HG03139 (cell line): Measurements from ENCODE around the gene CREBZF.

Experiments used
- ATAC-seq: cut with Tn5 transposase; IDR thresholded peaks from one replicate; pipeline ENCODE4 v1.9.1; 2021; ENCODE audit not compliant: unreplicated experiment

Gene CREBZF

GRCh38 chr11:85664615-85665481 is at the start of gene CREBZF:
TSS of gene CREBZF (minus strand) at chr11:85665129. CDS start at chr11:85664875, 254 bp downstream.
- peak; percentile 90 for ATAC-seq

GRCh38 chr11:85712953-85713352 is 48.0 kb upstream of the CREBZF start:
- ATAC-seq = no peak

DNA sequence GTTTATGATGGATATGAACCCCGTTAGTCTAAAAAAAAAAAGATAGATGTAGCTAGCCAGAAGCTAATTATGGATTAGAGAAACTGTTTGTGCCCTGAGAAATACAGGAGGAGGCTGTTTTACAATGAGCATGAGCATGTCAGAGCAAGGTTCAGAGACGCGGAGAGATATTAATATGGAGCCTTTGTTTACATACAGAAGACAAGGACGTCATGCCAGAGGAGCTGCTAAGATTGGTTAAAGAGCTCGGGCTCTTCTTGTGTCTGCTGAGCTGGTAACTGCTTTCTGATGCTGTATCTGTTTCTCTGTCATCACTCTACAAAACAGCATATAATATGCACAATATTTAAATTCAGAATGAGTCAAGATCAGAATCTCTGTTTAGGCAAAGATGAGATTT is 46.0 kb upstream of the CREBZF start:
- ATAC-seq = no peak

DNA sequence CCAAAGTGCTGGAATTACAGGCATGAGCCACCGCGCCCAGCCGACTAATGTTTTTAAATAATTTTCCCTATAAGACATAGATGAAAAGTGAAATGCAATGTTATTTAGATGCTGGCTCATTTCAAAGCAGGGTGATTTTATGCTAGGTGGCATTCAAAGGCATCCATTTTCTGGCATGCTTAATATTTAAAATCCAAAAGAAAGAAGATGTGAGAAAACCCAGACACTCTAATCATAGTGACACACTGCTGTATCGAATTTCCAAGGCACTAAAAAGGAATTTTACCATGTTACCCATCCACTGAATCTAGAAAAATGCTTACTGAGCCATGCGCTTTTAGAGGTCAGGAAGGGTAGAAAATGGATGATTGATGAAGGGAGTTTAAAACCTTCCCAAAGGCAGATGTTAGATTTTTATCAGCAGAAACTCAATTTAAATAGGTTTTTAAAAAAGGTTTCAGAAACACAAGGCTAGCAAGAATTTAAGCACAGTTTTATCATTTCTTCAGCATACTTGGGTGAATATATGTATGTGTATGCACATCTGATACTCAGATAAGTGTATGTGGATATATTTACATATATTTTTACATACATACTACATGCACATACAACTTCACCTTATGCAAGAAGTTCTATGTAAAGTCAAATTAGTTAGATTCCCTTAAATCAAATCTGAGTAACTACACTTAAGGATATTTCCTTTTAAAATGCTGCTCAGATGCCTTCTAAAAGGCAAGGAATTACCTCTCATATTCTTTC is 45.2 kb upstream of the CREBZF start:
- ATAC-seq = no peak

DNA sequence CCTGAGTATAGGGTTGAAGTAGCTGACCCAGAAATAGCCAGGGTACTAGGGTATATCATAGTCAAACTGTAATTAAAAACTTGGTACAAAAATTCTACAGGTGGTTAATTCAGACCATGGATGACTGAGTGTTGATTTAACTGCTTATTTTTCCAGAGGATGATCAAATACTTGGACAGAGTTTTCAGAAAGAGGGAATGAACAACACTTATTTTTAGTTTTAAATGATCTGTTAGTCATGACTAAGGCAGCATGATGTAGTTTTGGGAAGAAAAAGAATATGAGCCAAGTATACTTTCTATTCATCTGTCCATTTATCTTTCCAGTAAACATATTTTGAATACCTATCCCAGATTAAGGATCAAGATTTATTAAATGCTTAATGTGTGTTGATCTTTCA is 40.9 kb upstream of the CREBZF start:
- no peak for ATAC-seq

- ATAC-seq = no peak
Measured at GRCh38 chr11:85704967-85705366, 40.0 kb upstream of the CREBZF start.

- ATAC-seq = peak; percentile 78
Measured at GRCh38 chr11:85699957-85700741, 35.2 kb upstream of the CREBZF start.

GRCh38 chr11:85698195-85698594 is 33.3 kb upstream of the CREBZF start:
- no peak for ATAC-seq

DNA sequence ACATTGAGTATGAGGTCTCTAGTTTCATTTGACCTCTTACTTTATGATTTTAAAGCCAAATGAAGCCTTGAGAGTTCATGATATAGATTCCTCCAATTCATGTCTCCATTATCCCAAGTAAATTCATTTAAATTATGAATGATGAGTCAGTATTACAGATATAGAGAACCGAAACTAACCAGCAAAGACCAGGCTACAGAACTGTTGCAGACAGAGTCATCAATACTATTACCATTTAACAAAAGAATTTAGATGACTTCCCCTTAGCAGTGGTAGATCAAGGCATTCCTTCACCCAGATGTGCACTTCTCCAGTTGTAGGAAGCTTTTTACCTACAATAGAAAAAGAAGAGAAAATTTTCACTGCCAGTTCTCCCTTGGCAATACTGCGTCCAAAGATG is 32.8 kb upstream of the CREBZF start:
- no peak for ATAC-seq

- ATAC-seq = no peak
Measured at GRCh38 chr11:85695546-85695945, 30.6 kb upstream of the CREBZF start.

DNA sequence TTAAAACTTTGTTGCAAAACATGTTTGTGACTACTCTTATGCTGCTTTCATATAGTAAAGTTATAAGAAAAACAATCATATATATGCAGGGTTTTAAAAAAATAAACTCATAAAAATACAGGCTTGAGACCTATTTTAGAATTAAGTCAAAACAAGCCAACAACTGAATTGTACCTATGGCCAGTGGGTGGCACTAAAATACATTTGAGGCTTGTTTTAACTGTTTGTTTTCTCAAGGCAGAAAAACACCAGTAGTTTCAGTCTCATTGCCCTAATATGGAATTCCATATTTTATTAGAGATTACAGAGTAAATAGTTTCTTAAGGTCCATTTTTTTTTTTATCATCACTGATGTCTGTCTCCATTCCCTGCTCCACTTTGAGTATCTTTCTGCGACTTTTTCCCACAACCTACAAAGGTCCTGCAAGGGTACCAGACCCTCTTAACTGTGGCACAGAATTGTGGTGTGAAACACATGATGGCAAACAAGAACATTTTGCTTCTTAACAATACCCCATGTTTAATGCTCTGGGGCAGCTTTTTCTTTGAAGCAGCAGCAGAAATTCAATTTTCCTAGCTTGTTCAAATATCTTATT is 29.6 kb upstream of the CREBZF start:
- ATAC-seq = peak; percentile 48

- no peak for ATAC-seq
Measured at GRCh38 chr11:85685820-85686459, 21.0 kb upstream of the CREBZF start, which contains the start of gene CCDC89. TSS of gene CCDC89 (minus strand) at chr11:85686195. CDS start at chr11:85686130, 65 bp downstream.

- ATAC-seq = no peak
Measured at GRCh38 chr11:85685125-85685819, 20.3 kb upstream of the CREBZF start.

DNA sequence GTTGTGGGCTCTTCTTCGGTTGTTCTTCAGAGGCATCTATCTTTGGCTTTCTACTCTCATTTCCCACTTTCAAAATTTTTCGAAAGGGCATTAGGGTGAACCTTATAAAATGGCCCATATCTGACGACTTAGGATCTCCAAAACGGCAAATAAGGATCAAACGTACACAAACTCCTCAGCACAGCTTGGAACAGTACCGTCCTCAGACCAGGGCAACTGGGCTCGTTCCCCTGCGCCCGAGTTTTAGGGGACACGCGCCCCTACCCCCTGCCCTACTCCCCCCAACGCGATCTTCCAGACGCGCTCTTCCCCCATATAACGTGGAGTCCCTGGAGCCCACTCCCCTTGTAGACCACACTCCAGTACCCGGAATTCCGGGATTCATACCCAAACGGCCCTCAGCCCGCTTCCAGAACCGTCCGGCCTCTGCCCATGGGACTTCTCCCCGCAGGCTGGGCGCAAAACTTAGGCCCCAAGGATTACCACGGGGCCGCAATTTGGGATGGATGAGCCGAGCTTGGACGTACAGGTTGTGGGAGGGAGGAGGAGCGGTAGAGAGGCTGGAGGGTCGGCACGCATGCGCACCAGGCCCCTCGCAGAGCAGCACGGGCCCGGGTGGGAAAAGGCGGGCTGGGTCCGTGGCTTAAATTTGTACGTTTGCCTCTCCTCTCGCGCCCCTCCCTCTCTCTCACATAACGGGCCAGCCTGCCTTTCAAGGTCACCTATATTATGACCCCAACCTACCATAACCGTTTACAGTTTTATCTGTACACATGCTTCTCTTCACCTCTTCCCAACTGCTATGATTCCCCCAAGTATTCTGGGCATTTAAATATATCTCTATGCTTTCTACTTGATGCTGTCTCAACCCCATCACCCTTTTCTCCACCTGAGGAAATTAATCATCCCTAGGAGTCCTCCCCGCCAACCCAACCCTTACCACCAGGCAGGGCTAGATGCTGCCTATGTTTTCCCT is 17.7 kb upstream of the CREBZF start:
- peak; percentile 85 for ATAC-seq

- no peak for ATAC-seq
Measured at GRCh38 chr11:85680897-85681296, 16.0 kb upstream of the CREBZF start.

- no peak for ATAC-seq
Measured at GRCh38 chr11:85679576-85679975, 14.6 kb upstream of the CREBZF start.

DNA sequence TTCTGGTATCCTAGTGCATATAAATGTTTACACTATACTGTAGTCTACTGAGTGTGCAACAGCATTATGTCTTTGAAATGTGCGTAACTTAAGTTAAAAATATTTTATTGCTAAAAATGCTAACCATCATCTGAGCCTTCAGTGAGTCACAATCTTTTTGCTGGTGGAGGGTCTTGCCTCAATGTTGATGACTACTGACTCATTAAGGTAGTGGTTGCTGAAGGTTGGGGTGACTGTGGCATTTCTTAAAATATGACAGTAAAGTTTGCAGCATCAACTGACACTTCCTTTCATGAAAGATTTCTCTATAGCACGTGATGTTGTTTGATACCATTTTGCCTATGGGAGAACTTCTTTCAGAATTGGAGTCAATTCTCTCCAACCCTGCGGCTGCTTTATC is 8.5 kb upstream of the CREBZF start:
- ATAC-seq = no peak

DNA sequence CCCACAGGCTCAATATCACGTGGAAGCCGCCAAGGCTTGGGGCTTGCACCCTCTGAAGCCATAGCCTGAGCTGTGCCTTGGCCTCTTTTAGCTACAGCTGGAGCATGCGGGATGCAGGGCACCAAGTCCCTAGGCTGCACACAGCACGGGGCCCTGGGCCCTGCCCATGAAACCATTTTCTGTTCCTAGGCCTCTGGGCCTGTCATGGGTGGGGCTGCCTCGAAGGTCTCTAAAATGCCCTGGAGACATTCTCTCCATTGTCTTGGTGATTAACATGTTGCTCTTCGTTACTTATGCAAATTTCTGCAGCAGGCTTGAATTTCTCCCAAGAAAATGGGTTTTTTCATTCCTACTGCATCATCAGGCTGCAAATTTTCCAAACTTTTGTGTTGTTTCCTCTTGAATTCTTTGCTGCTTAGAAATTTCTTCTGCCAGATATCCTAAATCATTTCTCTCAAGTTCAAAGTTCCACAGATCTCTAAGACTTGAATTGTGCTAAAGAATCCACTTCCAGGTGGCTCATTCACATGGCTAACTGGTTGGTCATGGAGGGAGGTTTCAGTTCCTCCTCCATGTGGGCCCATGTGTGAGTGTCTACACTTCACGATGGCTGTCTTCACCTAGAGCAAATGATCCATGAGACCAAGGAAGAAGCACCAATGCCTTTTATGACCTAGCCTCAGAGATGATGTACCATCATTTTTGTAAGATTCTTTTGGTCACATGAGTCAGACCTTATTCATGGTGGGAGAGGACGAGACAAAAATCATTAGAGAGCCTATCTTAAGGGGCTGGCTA is 7.4 kb upstream of the CREBZF start:
- ATAC-seq = no peak
